ENCODE measurements around the gene AP1S2. TPM values are rescaled to one million over a fixed set of nuclear protein-coding genes. Genes with fewer than 3 reads are reported as not detected.

AP1S2 gene
- total RNA-seq, 2 donors from 2014 or later: 133 to 220 TPM

DNA sequence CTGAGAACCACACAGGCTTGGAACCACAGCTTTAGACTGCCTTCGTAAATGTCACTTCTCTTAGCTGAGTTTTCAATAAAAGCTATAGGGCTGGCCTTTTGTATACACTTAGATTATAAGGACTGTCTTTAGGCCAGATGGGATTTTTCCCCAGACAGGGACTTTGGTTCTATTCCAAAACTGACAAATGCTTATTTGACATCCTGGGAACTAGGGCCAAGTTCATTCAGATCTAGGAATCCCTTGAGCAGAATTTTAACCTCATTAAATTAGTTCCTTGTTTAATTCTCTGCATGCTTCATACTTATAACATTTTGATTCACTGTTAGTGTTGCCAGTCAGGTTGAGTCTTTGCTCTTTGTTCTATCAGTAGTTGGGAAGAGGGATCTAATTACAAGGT is 41.2 kb downstream of the AP1S2 start:
- Mint-ChIP-seq H3K27me3 (ENCODE audit: insufficient read depth) (no peaks in the 10 kb centered on the region), H3K27ac (no peak overlapping the region), H3K4me1 (peaks cover 9% of the 10 kb centered on the region), H3K4me3 (no peak overlapping the region), H3K36me3 (ENCODE audit: low read depth) (peaks cover 77% of the 10 kb centered on the region), H3K9me3 (no peaks in the 10 kb centered on the region)
- no peak for TF ChIP-seq CTCF (conservative IDR thresholded peaks at IDR 0.05)
- 89% methylated on average over 1 of the region's 1 CpG; no CpG with 5 or more reads in 1 of the 2 experiments for WGBS, 2 experiments (ENCODE audit: insufficient coverage in 1 of 2, insufficient read length in 1 of 2)
- H3K27me3 ChIP-seq (ENCODE audit: control insufficient read depth, insufficient read depth, low read length, poor library complexity, severe bottlenecking): no peaks in the 10 kb centered on the region
- H3K36me3 ChIP-seq (ENCODE audit: control insufficient read depth, insufficient read depth, low read length): peaks cover 53% of the 10 kb centered on the region
- H3K9me3 ChIP-seq (ENCODE audit: control insufficient read depth, low read length): no peaks in the 10 kb centered on the region
- H3K27ac ChIP-seq (ENCODE audit: low read depth, low read length): no peak overlapping the region
- H3K4me1 ChIP-seq (ENCODE audit: control insufficient read depth, insufficient read depth, low read length): no peaks in the 10 kb centered on the region
- no peak for DNase-seq
- H3K9ac ChIP-seq (ENCODE audit: extremely low read depth, low read length, poor library complexity, severe bottlenecking): no peak overlapping the region
- H3K4me3 ChIP-seq (ENCODE audit: low read length): no peak overlapping the region

- 98% methylated on average over 6 of the region's 8 CpGs; no CpG with 5 or more reads in 1 of the 2 experiments for WGBS, 2 experiments (ENCODE audit: insufficient coverage in 1 of 2, insufficient read length in 1 of 2)
- Mint-ChIP-seq H3K9me3 (no peaks in the 10 kb centered on the region), H3K4me3 (no peak overlapping the region), H3K4me1 (peaks cover 9% of the 10 kb centered on the region), H3K27ac (no peak overlapping the region), H3K27me3 (ENCODE audit: insufficient read depth) (no peaks in the 10 kb centered on the region), H3K36me3 (ENCODE audit: low read depth) (peaks cover 79% of the 10 kb centered on the region)
- no peak overlapping the region for H3K9ac ChIP-seq (ENCODE audit: extremely low read depth, low read length, poor library complexity, severe bottlenecking)
- H3K27ac ChIP-seq (ENCODE audit: low read depth, low read length): no peak overlapping the region
- no peak for TF ChIP-seq CTCF (conservative IDR thresholded peaks at IDR 0.05)
- H3K9me3 ChIP-seq (ENCODE audit: control insufficient read depth, low read length): no peaks in the 10 kb centered on the region
- H3K4me3 ChIP-seq (ENCODE audit: low read length): no peak overlapping the region
- H3K27me3 ChIP-seq (ENCODE audit: control insufficient read depth, insufficient read depth, low read length, poor library complexity, severe bottlenecking): no peaks in the 10 kb centered on the region
- peaks cover 47% of the 10 kb centered on the region for H3K36me3 ChIP-seq (ENCODE audit: control insufficient read depth, insufficient read depth, low read length)
- H3K4me1 ChIP-seq (ENCODE audit: control insufficient read depth, insufficient read depth, low read length): no peaks in the 10 kb centered on the region
- DNase-seq: no peak
Measured at GRCh38 chrX:15812192-15812938, 42.2 kb downstream of the AP1S2 start.

GRCh38 chrX:15808254-15808653 is 46.4 kb downstream of the AP1S2 start:
- no peak for DNase-seq
- Mint-ChIP-seq H3K4me3 (no peak overlapping the region), H3K9me3 (no peaks in the 10 kb centered on the region), H3K4me1 (no peaks in the 10 kb centered on the region), H3K27me3 (ENCODE audit: insufficient read depth) (no peaks in the 10 kb centered on the region), H3K27ac (no peak overlapping the region), H3K36me3 (ENCODE audit: low read depth) (peaks cover 78% of the 10 kb centered on the region)
- 100% methylated on average over 2 of the region's 4 CpGs; no CpG with 5 or more reads in 1 of the 2 experiments for WGBS, 2 experiments (ENCODE audit: insufficient coverage in 1 of 2, insufficient read length in 1 of 2)
- Histone ChIP-seq H3K9ac (ENCODE audit: extremely low read depth, low read length, poor library complexity, severe bottlenecking) (no peak overlapping the region), H3K4me1 (ENCODE audit: control insufficient read depth, insufficient read depth, low read length) (no peaks in the 10 kb centered on the region), H3K27ac (ENCODE audit: low read depth, low read length) (no peak overlapping the region), H3K27me3 (ENCODE audit: control insufficient read depth, insufficient read depth, low read length, poor library complexity, severe bottlenecking) (no peaks in the 10 kb centered on the region), H3K4me3 (ENCODE audit: low read length) (no peak overlapping the region), H3K36me3 (ENCODE audit: control insufficient read depth, insufficient read depth, low read length) (peaks cover 40% of the 10 kb centered on the region), H3K9me3 (ENCODE audit: control insufficient read depth, low read length) (no peaks in the 10 kb centered on the region)
- TF ChIP-seq CTCF (conservative IDR thresholded peaks at IDR 0.05): no peak

All from endodermal cell (in vitro differentiated cells).